Endothelial cell of umbilical vein (primary cell): ENCODE measurements around the gene BICD2. TPM values are rescaled to one million over a fixed set of nuclear protein-coding genes. Genes with fewer than 3 reads are reported as not detected.

ENCODE experiments used
- BruUV-seq: library from RNA; stranded (reverse); fragments of 400-500 nt; replicated peaks from 2 replicates; lab custom pipeline; 2021; lab: Mats Ljungman, UMichigan
- CTCF ChIA-PET: fragments of 300-600, 350-600 bp; sonication (Branson Sonifier 250); formaldehyde crosslinking; loops from one replicate; lab custom pipeline; 2021; ENCODE audit warnings: antibody characterized with exemption, inconsistent platforms; lab: Charles Lee
- POLR2A ChIA-PET: fragments of 300-600, 350-600 bp; sonication (Branson Sonifier 250); formaldehyde crosslinking; loops from one replicate; lab custom pipeline; 2021; ENCODE audit warnings: antibody characterized with exemption, inconsistent platforms; lab: Charles Lee
- DNase-seq: peaks from one replicate; pipeline ENCODE4 v3.0.0-alpha.2; 2011; ENCODE audit warnings: low read depth, low spot score
- FAIRE-seq: peaks from 2 replicates; lab custom pipeline; 2011; peaks lifted over from hg19 to GRCh38; lab: Jason Lieb, UNC
- H2AFZ ChIP-seq: 2 replicates; pipeline ENCODE4 v1.6.0; 2012; ENCODE audit warnings: low read depth, low read length, control low read depth, inconsistent platforms
- H3K27ac ChIP-seq: 2 replicates; pipeline ENCODE4 v1.5.1; 2011; ENCODE audit warnings: low read depth, mild to moderate bottlenecking, control low read depth, low read length, moderate library complexity; ENCODE audit not compliant: insufficient read depth
- H3K27me3 ChIP-seq, 2 experiments: 2 replicates each; pipeline versions ENCODE4 v1.6.0 to v1.6.1; 2011; ENCODE audit warnings: low read length in 2 of 2, mixed read lengths in 1 of 2; ENCODE audit not compliant: control insufficient read depth in 2 of 2, insufficient read depth in 2 of 2
- H3K36me3 ChIP-seq, 2 experiments: 2 replicates in 1 of 2; 3 replicates in 1 of 2; pipeline ENCODE4 v1.5.1; 2011; ENCODE audit warnings: low read length in 2 of 2, mild to moderate bottlenecking in 1 of 2, moderate library complexity in 1 of 2; ENCODE audit not compliant: control insufficient read depth in 2 of 2, insufficient read depth in 2 of 2; ENCODE audit errors: extremely low read depth in 1 of 2
- H3K4me1 ChIP-seq: 3 replicates; pipeline ENCODE4 v1.5.1; 2011; ENCODE audit warnings: mild to moderate bottlenecking, low read length; ENCODE audit not compliant: control insufficient read depth, insufficient read depth; ENCODE audit errors: extremely low read depth
- H3K4me2 ChIP-seq: 2 replicates; pipeline ENCODE4 v1.6.1; 2011; ENCODE audit warnings: low read length, control low read depth, mixed read lengths; ENCODE audit not compliant: insufficient read depth
- H3K4me3 ChIP-seq, 3 experiments: fragments of 200-600 bp in 1 of 3; sonication (generic), shearing (Covaris generic) in 1 of 3; replicated peaks in 1 of 3; 2 replicates each; pipeline ENCODE4 v1.5.1; 2011 to 2016; ENCODE audit warnings: control low read depth in 3 of 3, low read length in 3 of 3, mild to moderate bottlenecking in 2 of 3, inconsistent platforms in 1 of 3, low read depth in 1 of 3, moderate library complexity in 1 of 3; ENCODE audit not compliant: insufficient read depth in 1 of 3
- H3K79me2 ChIP-seq: 2 replicates; pipeline ENCODE4 v1.6.0; 2012; ENCODE audit warnings: low read length, inconsistent platforms; ENCODE audit not compliant: control insufficient read depth, insufficient read depth
- H3K9ac ChIP-seq: replicated peaks from 2 replicates; pipeline ENCODE3; 2011; ENCODE audit warnings: low read length, control low read depth; ENCODE audit not compliant: insufficient read depth; ENCODE audit errors: extremely low read depth
- H3K9me1 ChIP-seq: replicated peaks from 3 replicates; pipeline ENCODE4 v1.6.0; 2011; ENCODE audit warnings: mild to moderate bottlenecking, low read length; ENCODE audit not compliant: control insufficient read depth, insufficient read depth; ENCODE audit errors: extremely low read depth
- H3K9me3 ChIP-seq: replicated peaks from 2 replicates; pipeline ENCODE4 v1.5.1; 2012; ENCODE audit warnings: low read length, inconsistent platforms; ENCODE audit not compliant: control insufficient read depth, insufficient read depth
- H4K20me1 ChIP-seq: replicated peaks from 2 replicates; pipeline ENCODE3; 2011; ENCODE audit warnings: mild to moderate bottlenecking, low read length; ENCODE audit not compliant: control insufficient read depth, insufficient read depth; ENCODE audit errors: extremely low read depth
- EZH2 ChIP-seq: IDR thresholded peaks from 2 replicates; pipeline ENCODE4 v1.6.1; 2012; ENCODE audit warnings: borderline replicate concordance, low read depth, mild to moderate bottlenecking, moderate library complexity, low read length, inconsistent platforms; ENCODE audit not compliant: severe bottlenecking
- FOS ChIP-seq: IDR thresholded peaks from 2 replicates; pipeline ENCODE4 v1.6.1; 2011; ENCODE audit warnings: mild to moderate bottlenecking, low read length, moderate library complexity, borderline replicate concordance; ENCODE audit not compliant: insufficient read depth
- GATA2 ChIP-seq: IDR thresholded peaks from 2 replicates; pipeline ENCODE4 v1.7.0; 2011; ENCODE audit warnings: low read depth, mild to moderate bottlenecking, moderate library complexity, mixed read lengths, low read length; ENCODE audit not compliant: insufficient read length, insufficient read depth
- JUN ChIP-seq: IDR thresholded peaks from 2 replicates; pipeline ENCODE4 v1.6.1; 2011; ENCODE audit warnings: borderline replicate concordance, low read depth; ENCODE audit not compliant: insufficient read length, insufficient read depth
- MYC ChIP-seq: IDR thresholded peaks from one replicate; pipeline ENCODE4 v1.6.1; 2011; ENCODE audit warnings: mild to moderate bottlenecking, low read depth, low read length
- POLR2A ChIP-seq: IDR thresholded peaks from 2 replicates; pipeline ENCODE4 v1.6.1; 2012; ENCODE audit warnings: low read depth, mild to moderate bottlenecking, control low read depth, low read length
- POLR2AphosphoS5 ChIP-seq: IDR thresholded peaks from 2 replicates; pipeline ENCODE4 v1.6.1; 2012; ENCODE audit warnings: low read depth, mild to moderate bottlenecking, control low read depth, low read length, moderate library complexity; ENCODE audit not compliant: insufficient read depth
- dilution Hi-C: fragments of 300-500 bp; cut with MboI; formaldehyde crosslinking; loops from one replicate; pipeline ENCODE4 v1.15.0; 2019; ENCODE audit warnings: low sequenced_read_pairs; ENCODE audit not compliant: extremely low pct_ligation_motif_present
- intact Hi-C: fragments of 100-400 bp; cut with micrococcal nuclease; formaldehyde crosslinking; loops from one replicate; pipeline ENCODE4 v1.10.0; 2022
- polyA plus RNA-seq, 4 experiments: library from polyadenylated mRNA; depleted of rRNA in 3 of 4; stranded (reverse) in 3 of 4; unstranded in 1 of 4; fragments of >200 nt; gene quantifications; 2 replicates each; pipeline versions ENCODE4 v1.2.1 to v1.2.3, GENCODE V29; 2011 to 2012; ENCODE audit warnings: missing spikeins in 1 of 4
- total RNA-seq: library from RNA; stranded (reverse); gene quantifications from 2 replicates; pipeline ENCODE4 v1.2.3, GENCODE V29; 2021
- TF ChIP-seq, protein P1 (sequence below): IDR thresholded peaks from 2 replicates; pipeline ENCODE4 v1.6.1; 2011; ENCODE audit not compliant: insufficient read depth, insufficient read length
- TF ChIP-seq, protein P2 (sequence below), 2 donors: IDR thresholded peaks; 1 replicate in 1 of 2; 2 replicates in 1 of 2; pipeline ENCODE4 v1.5.1; 2011; ENCODE audit warnings: low read length in 2 of 2, mild to moderate bottlenecking in 2 of 2, moderate library complexity in 2 of 2, control low read depth in 1 of 2, inconsistent platforms in 1 of 2, low read depth in 1 of 2; ENCODE audit not compliant: insufficient read depth in 1 of 2; ENCODE audit errors: extremely low read depth in 1 of 2

Gene BICD2
- total and polyA plus RNA-seq, 2 donors (not counting 3 experiments of a cell fraction or from before 2014, with no cell fraction given) = 14.3 to 39.3 TPM

- dilution Hi-C loops (no loop called here), intact Hi-C loops (no loop called here)
- DNase-seq (no peak), FAIRE-seq (no peak)
- no peak overlapping the region for H3K9ac ChIP-seq
- no peak overlapping the region for H3K27ac ChIP-seq
- H4K20me1 ChIP-seq = no peaks in the 10 kb centered on the region
- BruUV-seq = no TSS peak
- H2AFZ ChIP-seq = no peak overlapping the region
- H3K27me3 ChIP-seq = no peaks in the 10 kb centered on the region
- no peaks in the 10 kb centered on the region for H3K9me1 ChIP-seq
- TF ChIP-seq POLR2AphosphoS5 = no peak
- no peak for TF ChIP-seq GATA2
- TF ChIP-seq, protein P1, sequence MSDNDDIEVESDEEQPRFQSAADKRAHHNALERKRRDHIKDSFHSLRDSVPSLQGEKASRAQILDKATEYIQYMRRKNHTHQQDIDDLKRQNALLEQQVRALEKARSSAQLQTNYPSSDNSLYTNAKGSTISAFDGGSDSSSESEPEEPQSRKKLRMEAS = no peak
- TF ChIP-seq, protein P2, sequence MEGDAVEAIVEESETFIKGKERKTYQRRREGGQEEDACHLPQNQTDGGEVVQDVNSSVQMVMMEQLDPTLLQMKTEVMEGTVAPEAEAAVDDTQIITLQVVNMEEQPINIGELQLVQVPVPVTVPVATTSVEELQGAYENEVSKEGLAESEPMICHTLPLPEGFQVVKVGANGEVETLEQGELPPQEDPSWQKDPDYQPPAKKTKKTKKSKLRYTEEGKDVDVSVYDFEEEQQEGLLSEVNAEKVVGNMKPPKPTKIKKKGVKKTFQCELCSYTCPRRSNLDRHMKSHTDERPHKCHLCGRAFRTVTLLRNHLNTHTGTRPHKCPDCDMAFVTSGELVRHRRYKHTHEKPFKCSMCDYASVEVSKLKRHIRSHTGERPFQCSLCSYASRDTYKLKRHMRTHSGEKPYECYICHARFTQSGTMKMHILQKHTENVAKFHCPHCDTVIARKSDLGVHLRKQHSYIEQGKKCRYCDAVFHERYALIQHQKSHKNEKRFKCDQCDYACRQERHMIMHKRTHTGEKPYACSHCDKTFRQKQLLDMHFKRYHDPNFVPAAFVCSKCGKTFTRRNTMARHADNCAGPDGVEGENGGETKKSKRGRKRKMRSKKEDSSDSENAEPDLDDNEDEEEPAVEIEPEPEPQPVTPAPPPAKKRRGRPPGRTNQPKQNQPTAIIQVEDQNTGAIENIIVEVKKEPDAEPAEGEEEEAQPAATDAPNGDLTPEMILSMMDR (IDR thresholded peaks at IDR 0.05; ENCODE audit: extremely low read depth in 1 of 2, insufficient read depth in 1 of 2, low read depth in 1 of 2, low read length in 2 of 2) = no peak
- no peak for TF ChIP-seq POLR2A
- no peak for TF ChIP-seq MYC
- TF ChIP-seq JUN = no peak
- no peak for TF ChIP-seq EZH2
- no peak for TF ChIP-seq FOS
- H3K4me2 ChIP-seq = no peak overlapping the region
- ChIA-PET CTCF (interaction anchor here (2.0 to 10.3 kb wide), 2 partner anchors 45 to 71 kb away, joined by 8 to 226 read pairs; no protein-coding TSS in a partner anchor), POLR2A (no interaction called here)
- H3K9me3 ChIP-seq = no peaks in the 10 kb centered on the region
- H3K36me3 ChIP-seq = peaks cover 14 to 43% of the 10 kb centered on the region in 2 experiments
- H3K4me1 ChIP-seq = no peaks in the 10 kb centered on the region
- no peak overlapping the region for H3K4me3 ChIP-seq
- H3K79me2 ChIP-seq = peaks cover 9% of the 10 kb centered on the region
Measured at GRCh38 chr9:92720209-92720765, 44.3 kb downstream of the BICD2 start.
